ENCODE measurements around the gene TIE1.
"Not testable (repeated sequence)": the region's sequence is repeated elsewhere in the genome, so short reads cannot be mapped to it uniquely, and the experiment has no call there.

The TIE1 gene

DNA sequence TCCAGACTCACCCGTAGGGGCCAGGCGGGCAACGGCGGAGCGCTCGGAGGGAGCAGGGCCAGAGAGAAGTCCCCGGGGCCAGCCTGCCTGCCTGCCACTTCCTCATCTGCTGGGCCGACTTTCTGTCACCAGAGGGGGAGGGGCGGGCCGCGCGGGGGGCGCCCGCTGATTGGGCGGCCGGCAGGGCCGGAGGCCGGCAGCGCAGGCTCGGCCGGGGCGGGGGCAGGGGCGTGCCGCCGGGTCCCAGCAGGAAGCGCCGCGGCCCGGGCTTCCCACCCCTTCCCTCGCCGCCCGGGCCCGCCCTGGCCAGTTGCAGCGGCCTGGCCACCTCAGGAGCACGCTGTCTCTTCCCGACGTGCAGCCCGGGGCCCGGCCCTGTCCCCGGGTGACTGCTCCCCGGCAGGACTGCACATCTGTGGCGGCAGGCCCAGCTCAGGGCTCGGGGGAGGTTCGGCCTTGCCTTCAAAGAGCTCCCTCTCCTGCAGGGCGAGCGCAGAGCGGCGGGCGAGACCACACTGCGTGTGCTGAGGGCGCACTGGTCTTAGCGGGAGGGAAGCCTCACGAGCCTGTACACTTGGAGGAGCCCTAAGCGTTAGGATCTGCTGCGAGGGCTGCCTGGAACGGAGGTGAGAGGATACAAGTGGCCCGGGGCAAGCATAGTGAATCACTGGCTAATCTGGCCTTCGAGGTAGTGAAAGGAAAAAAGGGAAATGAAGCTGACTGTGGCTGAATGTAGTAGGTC is 67.3 kb downstream of the TIE1 start, which contains the start of gene ELOVL1:
TSS of gene ELOVL1 (minus strand) at position 108 of the 742 bp plus-strand sequence. CDS start 2,402 bp downstream, outside the sequence.
- H3K9me3 Mint-ChIP-seq: no peaks in the 10 kb centered on the region
- peaks cover 58% of the 10 kb centered on the region for H3K36me3 Mint-ChIP-seq (ENCODE audit: low read depth)
- H3K27me3 Mint-ChIP-seq: no peaks in the 10 kb centered on the region
- H3K4me3 Mint-ChIP-seq: peak within 1 kb of the TSS; percentile 98
- intact Hi-C loops (cut with micrococcal nuclease): loop anchor here (1.0 kb wide), 2 partner anchors 10 to 13 kb away; partner anchors contain the start of gene CDC20
- peaks cover 56% of the 10 kb centered on the region for H3K4me1 Mint-ChIP-seq (ENCODE audit: low read depth)
- H3K27ac Mint-ChIP-seq: peak within 1 kb of the TSS; percentile 99

DNA sequence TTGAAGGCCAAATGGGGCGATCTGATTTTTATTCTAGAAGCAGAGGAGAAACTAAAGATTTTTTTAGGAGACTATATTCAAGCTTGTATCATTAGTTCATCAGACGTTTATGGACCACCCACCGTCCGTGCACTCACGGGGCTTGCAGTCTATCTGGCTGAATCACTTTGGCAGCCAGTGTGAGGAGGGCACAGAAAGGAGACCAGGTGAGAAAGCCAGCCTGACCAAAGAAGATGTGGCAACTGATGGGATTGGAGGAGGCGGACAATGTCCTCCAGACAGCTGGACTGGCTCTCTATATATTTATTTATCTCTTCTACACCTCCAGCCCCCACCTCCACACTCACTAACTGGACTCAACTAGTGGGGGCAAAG is 67.9 kb downstream of the TIE1 start:
- peak overlapping the region; percentile 98 for H3K4me3 Mint-ChIP-seq
- H3K9me3 Mint-ChIP-seq: no peaks in the 10 kb centered on the region

DNA sequence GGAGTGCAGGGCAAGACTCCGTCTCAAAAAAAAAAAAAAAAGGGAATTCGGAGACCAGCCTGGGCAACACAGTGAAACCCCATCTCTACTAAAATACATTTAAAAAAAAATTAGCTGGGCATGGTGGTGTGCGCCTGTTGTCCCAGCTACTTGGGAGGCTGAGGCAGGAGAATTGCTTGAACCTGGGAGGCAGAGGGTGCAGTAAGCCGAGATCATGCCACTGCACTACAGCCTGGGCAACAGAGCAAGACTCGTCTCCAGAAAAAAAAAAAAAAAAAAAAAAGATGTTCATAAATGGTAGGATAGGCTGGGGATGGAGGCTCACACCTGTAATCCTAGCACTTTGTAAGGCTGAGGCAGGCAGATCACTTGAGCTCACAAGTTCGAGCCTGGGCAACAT is 69.0 kb downstream of the TIE1 start:
- peaks cover 39% of the 10 kb centered on the region for H3K4me1 Mint-ChIP-seq (ENCODE audit: low read depth)
- H3K27ac Mint-ChIP-seq; H3K27me3 Mint-ChIP-seq; H3K9me3 Mint-ChIP-seq; intact Hi-C loops (cut with micrococcal nuclease); H3K4me3 Mint-ChIP-seq: not testable (repeated sequence)
- H3K36me3 Mint-ChIP-seq (ENCODE audit: low read depth): peaks cover 40% of the 10 kb centered on the region

More for the DNA sequence above, 67.9 kb downstream of the TIE1 start:
- Mint-ChIP-seq H3K27ac (peak overlapping the region; percentile 99), H3K36me3 (ENCODE audit: low read depth) (peaks cover 52% of the 10 kb centered on the region), H3K4me1 (ENCODE audit: low read depth) (peaks cover 51% of the 10 kb centered on the region), H3K27me3 (no peaks in the 10 kb centered on the region)
- intact Hi-C loops (cut with micrococcal nuclease): loop anchor here (1.0 kb wide), 2 partner anchors 10 to 13 kb away; partner anchors contain the start of gene CDC20

DNA sequence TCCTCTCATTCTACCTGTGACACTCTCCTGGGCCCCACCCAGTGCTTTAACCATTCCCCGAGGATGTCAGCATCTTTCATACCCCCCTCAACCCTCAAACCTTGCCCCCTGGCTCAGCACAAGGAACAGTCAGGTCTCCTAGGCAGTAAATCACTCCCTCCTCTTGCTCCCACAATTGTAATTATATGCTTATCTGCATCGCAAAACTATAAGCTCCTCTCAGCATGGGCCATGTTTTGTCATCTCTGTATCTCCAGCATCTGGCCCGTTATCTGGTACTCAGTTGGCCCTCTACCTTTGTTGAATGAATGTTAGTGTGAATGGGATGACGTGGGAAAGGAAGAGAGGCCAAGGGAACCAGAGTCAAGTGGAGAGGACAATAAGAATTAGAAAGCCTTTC is 69.8 kb downstream of the TIE1 start:
- Mint-ChIP-seq H3K9me3 (no peaks in the 10 kb centered on the region), H3K4me3 (no peak overlapping the region), H3K27ac (peak overlapping the region; percentile 23), H3K4me1 (ENCODE audit: low read depth) (peaks cover 36% of the 10 kb centered on the region), H3K27me3 (no peaks in the 10 kb centered on the region), H3K36me3 (ENCODE audit: low read depth) (peaks cover 33% of the 10 kb centered on the region)
- intact Hi-C loops (cut with micrococcal nuclease): no loop called here

DNA sequence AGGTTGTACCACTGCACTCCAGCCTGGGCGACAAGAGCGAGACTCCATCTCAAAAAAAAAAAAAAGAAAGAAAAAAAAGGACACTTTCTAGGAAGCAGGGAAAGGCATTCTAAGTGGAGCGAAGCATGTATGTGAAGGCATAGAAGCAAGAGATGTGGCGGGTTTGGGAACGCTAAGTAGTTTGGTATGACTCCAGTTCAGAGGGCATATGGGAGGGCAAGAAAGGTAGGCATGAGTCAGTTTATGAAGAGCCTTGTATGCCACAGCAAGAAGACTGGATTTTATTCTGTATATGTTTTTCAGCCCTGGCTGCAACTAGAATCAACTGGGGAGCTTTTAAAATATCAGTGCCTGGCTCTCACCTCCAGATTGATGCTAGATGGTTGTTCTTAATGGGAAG is 71.4 kb downstream of the TIE1 start:
- Mint-ChIP-seq H3K36me3 (ENCODE audit: low read depth) (peaks cover 26% of the 10 kb centered on the region), H3K4me1 (ENCODE audit: low read depth) (peaks cover 30% of the 10 kb centered on the region), H3K4me3 (no peak overlapping the region), H3K27me3 (no peaks in the 10 kb centered on the region), H3K27ac (no peak overlapping the region), H3K9me3 (no peaks in the 10 kb centered on the region)
- intact Hi-C loops (cut with micrococcal nuclease): no loop called here

All from dendritic cell treated with granulocyte-macrophage colony-stimulating factor and Interleukin-4, amounts not matched to agents 40 ng/mL and 50 ng/mL, for 4 days (primary cell).